Smooth muscle cell (in vitro differentiated cells): ENCODE data around the gene ALPL. TPM values are rescaled to one million over a fixed set of nuclear protein-coding genes. Genes with fewer than 3 reads are reported as not detected.

Source experiments
- DNase-seq: peaks from one replicate; lab custom pipeline; 2025; ENCODE audit not compliant: unreplicated experiment; lab: John Stamatoyannopoulos, UW
- H2AFZ ChIP-seq: fragments of 200-600 bp; sonication (generic); 2 replicates; pipeline ENCODE4 v1.6.0; 2016; ENCODE audit warnings: antibody characterized with exemption, low read depth, mild to moderate bottlenecking
- H3F3A ChIP-seq: fragments of 200-600 bp; sonication (generic); 2 replicates; pipeline ENCODE4 v1.6.0; 2017; ENCODE audit warnings: antibody characterized with exemption, low read depth
- H3K27ac ChIP-seq: fragments of 200-600 bp; sonication (generic); 2 replicates; pipeline ENCODE4 v1.5.1; 2016; ENCODE audit warnings: low read depth, mild to moderate bottlenecking
- H3K27me3 ChIP-seq: fragments of 200-600 bp; sonication (generic); 2 replicates; pipeline ENCODE4 v1.6.1; 2016; ENCODE audit warnings: low read depth, mild to moderate bottlenecking
- H3K36me3 ChIP-seq: fragments of 200-600 bp; sonication (generic); 2 replicates; pipeline ENCODE4 v1.5.1; 2016; ENCODE audit warnings: low read depth
- H3K4me1 ChIP-seq: fragments of 200-600 bp; sonication (generic); 2 replicates; pipeline ENCODE4 v1.5.1; 2016; ENCODE audit warnings: low read depth
- H3K4me2 ChIP-seq: fragments of 200-600 bp; sonication (generic); 2 replicates; pipeline ENCODE4 v1.6.0; 2016; ENCODE audit warnings: mild to moderate bottlenecking
- H3K4me3 ChIP-seq: fragments of 200-600 bp; sonication (generic); 2 replicates; pipeline ENCODE4 v1.5.1; 2016; ENCODE audit warnings: mild to moderate bottlenecking
- H3K79me2 ChIP-seq: fragments of 200-600 bp; sonication (generic); 2 replicates; pipeline ENCODE4 v1.6.0; 2016; ENCODE audit warnings: low read depth, mild to moderate bottlenecking
- H3K9ac ChIP-seq: fragments of 200-600 bp; sonication (generic); 2 replicates; pipeline ENCODE4 v1.6.0; 2016; ENCODE audit warnings: low read depth
- H3K9me3 ChIP-seq: fragments of 200-600 bp; sonication (generic); replicated peaks from 2 replicates; pipeline ENCODE4 v1.5.1; 2016; ENCODE audit warnings: low read depth
- H4K20me1 ChIP-seq: fragments of 200-600 bp; sonication (generic); 2 replicates; pipeline ENCODE4 v1.6.0; 2016; ENCODE audit warnings: low read depth
- CTCF ChIP-seq: fragments of 200-600 bp; sonication (generic); IDR thresholded peaks from 2 replicates; pipeline ENCODE4 v1.5.1; 2017; ENCODE audit warnings: borderline replicate concordance, mild to moderate bottlenecking, antibody characterized with exemption; ENCODE audit not compliant: insufficient read depth, poor library complexity, severe bottlenecking
- WGBS: methylation state at CpG from one replicate; pipeline ENCODE4 v1.1.7; 2016; ENCODE audit warnings: low lambda C conversion rate; 5-methylcytosine and 5-hydroxymethylcytosine counted together
- polyA plus RNA-seq: library from polyadenylated mRNA; unstranded; fragments of >200 nt; fragmentation: Nextera tagmentation; extraction: Ambion mirVana; gene quantifications from 2 replicates; pipeline ENCODE4 v1.2.1, GENCODE V29; 2016
- total RNA-seq: library from RNA; depleted of rRNA; stranded (reverse); fragments of >200 nt; gene quantifications from 2 replicates; pipeline ENCODE4 v1.2.3, GENCODE V29; 2014

Gene ALPL
- total and polyA plus RNA-seq, 2 experiments from 2014 or later, result 4.6 to 8.3 TPM

GRCh38 chr1:21584096-21584495 lies 74.9 kb downstream of the ALPL start:
- Histone ChIP-seq H4K20me1 (no peaks in the 10 kb centered on the region), H3K27ac (no peak overlapping the region), H3F3A (no peaks in the 10 kb centered on the region), H3K9me3 (no peaks in the 10 kb centered on the region), H3K4me3 (no peak overlapping the region), H3K27me3 (no peaks in the 10 kb centered on the region), H3K79me2 (no peaks in the 10 kb centered on the region), H3K36me3 (no peaks in the 10 kb centered on the region), H3K4me1 (peaks cover 8% of the 10 kb centered on the region), H3K4me2 (no peak overlapping the region), H2AFZ (no peak overlapping the region), H3K9ac (no peak overlapping the region)
- TF ChIP-seq CTCF, result no peak
- no peak for DNase-seq
- 77% methylated on average over 10 of the region's 10 CpGs for WGBS

- Histone ChIP-seq H3K4me3 (no peak overlapping the region), H3K27ac (no peak overlapping the region), H3F3A (no peaks in the 10 kb centered on the region), H3K4me2 (peak overlapping the region; percentile 22), H3K27me3 (no peaks in the 10 kb centered on the region), H3K9me3 (no peaks in the 10 kb centered on the region), H4K20me1 (no peaks in the 10 kb centered on the region), H3K79me2 (no peaks in the 10 kb centered on the region), H2AFZ (no peak overlapping the region), H3K36me3 (no peaks in the 10 kb centered on the region), H3K4me1 (peaks cover 8% of the 10 kb centered on the region), H3K9ac (no peak overlapping the region)
- no peak for TF ChIP-seq CTCF
- WGBS, result 43% methylated on average over 9 of the region's 9 CpGs
- DNase-seq, result no peak
Observed at GRCh38 chr1:21585037-21585436, 75.8 kb downstream of the ALPL start.

- no peaks in the 10 kb centered on the region for H3F3A ChIP-seq
- peak overlapping the region; percentile 85 for H3K27ac ChIP-seq
- peak overlapping the region; percentile 42 for H3K4me2 ChIP-seq
- H4K20me1 ChIP-seq, result no peaks in the 10 kb centered on the region
- H3K79me2 ChIP-seq, result no peaks in the 10 kb centered on the region
- H3K4me3 ChIP-seq, result no peak overlapping the region
- no peaks in the 10 kb centered on the region for H3K36me3 ChIP-seq
- no peak for TF ChIP-seq CTCF
- DNase-seq, result peak; percentile 53
- H3K4me1 ChIP-seq, result peaks cover 14% of the 10 kb centered on the region
- H3K9ac ChIP-seq, result peak overlapping the region; percentile 21
- H2AFZ ChIP-seq, result no peak overlapping the region
- no peaks in the 10 kb centered on the region for H3K9me3 ChIP-seq
- no peaks in the 10 kb centered on the region for H3K27me3 ChIP-seq
- WGBS, result 21% methylated on average over 12 of the region's 12 CpGs
Observed at GRCh38 chr1:21586222-21586621, 77.0 kb downstream of the ALPL start.

- H3K4me1 ChIP-seq, result peaks cover 14% of the 10 kb centered on the region
- TF ChIP-seq CTCF, result no peak
- peak overlapping the region; percentile 60 for H3K4me2 ChIP-seq
- peak overlapping the region; percentile 21 for H3K9ac ChIP-seq
- DNase-seq, result peak; percentile 75
- H3K4me3 ChIP-seq, result no peak overlapping the region
- no peaks in the 10 kb centered on the region for H4K20me1 ChIP-seq
- H3K9me3 ChIP-seq, result no peaks in the 10 kb centered on the region
- WGBS, result 9% methylated on average over 21 of the region's 24 CpGs
- peak overlapping the region; percentile 85 for H3K27ac ChIP-seq
- H3F3A ChIP-seq, result no peaks in the 10 kb centered on the region
- no peaks in the 10 kb centered on the region for H3K79me2 ChIP-seq
- no peaks in the 10 kb centered on the region for H3K36me3 ChIP-seq
- no peaks in the 10 kb centered on the region for H3K27me3 ChIP-seq
- H2AFZ ChIP-seq, result no peak overlapping the region
Observed at GRCh38 chr1:21586846-21587601, 77.8 kb downstream of the ALPL start.
